Osteoblast (primary cell): ENCODE measurements around the gene MYLK. TPM values are rescaled to one million over a fixed set of nuclear protein-coding genes. Genes with fewer than 3 reads are reported as not detected.
"Not testable (repeated sequence)": the region's sequence is repeated elsewhere in the genome, so short reads cannot be mapped to it uniquely, and the experiment has no call there.

Experiments used
- DNase-seq: peaks from one replicate; pipeline ENCODE4 v3.0.0; 2011; ENCODE audit warnings: low spot score, mixed read lengths; ENCODE audit not compliant: insufficient read length; ENCODE audit errors: missing footprints
- H2AFZ ChIP-seq: 2 replicates; pipeline ENCODE4 v1.6.0; 2011; ENCODE audit warnings: mild to moderate bottlenecking, low read length
- H3K27ac ChIP-seq: 2 replicates; pipeline ENCODE4 v1.5.1; 2011; ENCODE audit warnings: mild to moderate bottlenecking, low read depth, low read length, moderate library complexity
- H3K27me3 ChIP-seq: 2 replicates; pipeline ENCODE4 v1.6.0; 2012; ENCODE audit warnings: mild to moderate bottlenecking, control low read depth, inconsistent platforms, low read length, moderate library complexity; ENCODE audit not compliant: insufficient read depth
- H3K36me3 ChIP-seq: 2 replicates; pipeline ENCODE4 v1.5.1; 2011; ENCODE audit warnings: mild to moderate bottlenecking, low read length, control low read depth, moderate library complexity; ENCODE audit not compliant: insufficient read depth
- H3K4me1 ChIP-seq: 2 replicates; pipeline ENCODE4 v1.5.1; 2011; ENCODE audit warnings: mild to moderate bottlenecking, low read length, control low read depth, moderate library complexity; ENCODE audit not compliant: insufficient read depth
- H3K4me2 ChIP-seq: 2 replicates; pipeline ENCODE4 v1.6.0; 2011; ENCODE audit warnings: mild to moderate bottlenecking, low read length; ENCODE audit not compliant: insufficient read depth
- H3K4me3 ChIP-seq: fragments of 200-600 bp; sonication (generic); 3 replicates; pipeline ENCODE4 v1.5.1; 2012; ENCODE audit warnings: mild to moderate bottlenecking, low read length, inconsistent platforms; ENCODE audit not compliant: insufficient read depth
- H3K79me2 ChIP-seq: 2 replicates; pipeline ENCODE4 v1.6.0; 2012; ENCODE audit warnings: mild to moderate bottlenecking, low read length, control low read depth, inconsistent platforms; ENCODE audit not compliant: insufficient read depth
- H3K9me3 ChIP-seq: 2 replicates; pipeline ENCODE4 v1.5.1; 2011; ENCODE audit warnings: low read depth, low read length, control low read depth
- H4K20me1 ChIP-seq: 2 replicates; pipeline ENCODE4 v1.6.0; 2012; ENCODE audit warnings: mild to moderate bottlenecking, low read length, control low read depth; ENCODE audit not compliant: insufficient read depth
- CTCF ChIP-seq: IDR thresholded peaks from 2 replicates; pipeline ENCODE4 v1.5.1; 2011; ENCODE audit warnings: mild to moderate bottlenecking, low read depth, low read length, moderate library complexity; ENCODE audit errors: extremely low read depth
- total RNA-seq: library from RNA; depleted of rRNA; stranded (reverse); fragments of >200 nt; gene quantifications from 2 replicates; pipeline ENCODE4 v1.2.3, GENCODE V29; 2012

The MYLK gene
- total RNA-seq, 1 donor: 268 TPM

DNA sequence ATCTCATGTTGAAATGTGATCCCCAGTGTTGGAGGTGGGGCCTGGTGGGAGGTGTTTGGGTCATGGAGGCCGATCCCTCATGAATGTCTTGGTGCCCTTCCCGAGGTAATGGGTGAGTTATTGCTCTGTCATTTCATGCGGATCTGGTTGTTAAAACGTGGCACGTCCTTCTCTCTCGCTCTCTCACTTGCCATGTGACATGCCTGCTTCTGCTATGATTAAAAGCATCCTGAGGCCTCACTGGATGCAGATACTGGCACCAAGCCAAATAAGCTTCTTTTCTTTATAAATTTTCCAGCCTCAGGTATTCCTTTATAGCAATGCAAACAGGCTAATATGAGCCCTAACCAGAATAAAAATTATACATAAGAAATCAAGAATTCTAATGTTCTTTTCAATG lies 267.5 kb downstream of the MYLK start:
- H3K27ac ChIP-seq: no peak overlapping the region
- peaks cover 23% of the 10 kb centered on the region for H3K4me1 ChIP-seq
- H3K36me3 ChIP-seq: peaks cover 76% of the 10 kb centered on the region
- H3K79me2 ChIP-seq: peaks cover 3% of the 10 kb centered on the region
- no peak overlapping the region for H3K4me2 ChIP-seq
- no peaks in the 10 kb centered on the region for H3K9me3 ChIP-seq
- no peak overlapping the region for H3K4me3 ChIP-seq
- H4K20me1 ChIP-seq: peaks cover 8% of the 10 kb centered on the region
- no peaks in the 10 kb centered on the region for H3K27me3 ChIP-seq
- no peak overlapping the region for H2AFZ ChIP-seq
- TF ChIP-seq CTCF: no peak
- no peak for DNase-seq

GRCh38 chr3:123613543-123613942 lies 270.6 kb downstream of the MYLK start:
- Histone ChIP-seq H3K4me3 (no peak overlapping the region), H3K9me3 (no peaks in the 10 kb centered on the region), H3K27ac (no peak overlapping the region), H4K20me1 (peaks cover 2% of the 10 kb centered on the region), H3K4me1 (peaks cover 6% of the 10 kb centered on the region), H2AFZ (no peak overlapping the region), H3K4me2 (no peak overlapping the region), H3K79me2 (peaks cover 4% of the 10 kb centered on the region), H3K36me3 (peaks cover 64% of the 10 kb centered on the region), H3K27me3 (no peaks in the 10 kb centered on the region)
- TF ChIP-seq CTCF: no peak
- no peak for DNase-seq

GRCh38 chr3:123611674-123612073 lies 272.5 kb downstream of the MYLK start:
- not testable (repeated sequence) for H3K27ac ChIP-seq, H3K9me3 ChIP-seq, H3K79me2 ChIP-seq, DNase-seq, H3K4me3 ChIP-seq, H3K4me2 ChIP-seq, H3K27me3 ChIP-seq, H4K20me1 ChIP-seq, H3K4me1 ChIP-seq, H2AFZ ChIP-seq
- H3K36me3 ChIP-seq: peaks cover 47% of the 10 kb centered on the region

DNA sequence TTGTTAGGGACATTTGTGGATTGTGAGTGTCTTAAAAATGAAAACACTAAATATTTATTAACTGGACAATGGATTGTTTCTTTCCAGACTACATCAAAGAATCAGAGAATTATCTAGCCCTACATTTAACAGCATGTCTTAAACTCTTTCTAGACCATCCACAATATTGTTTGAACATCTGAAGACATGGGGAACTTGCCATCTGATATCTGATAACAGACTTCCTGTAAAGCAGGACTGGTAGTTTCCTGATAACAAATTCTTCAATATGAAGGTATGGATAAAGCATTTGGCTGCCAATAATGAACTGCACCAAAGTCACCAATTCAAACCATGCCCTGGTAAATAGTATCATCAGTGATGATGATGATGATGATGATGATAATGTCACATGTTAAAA lies 273.1 kb downstream of the MYLK start:
- H3K4me1 ChIP-seq: peaks cover under 1% of the 10 kb centered on the region
- H4K20me1 ChIP-seq: no peaks in the 10 kb centered on the region
- no peaks in the 10 kb centered on the region for H3K27me3 ChIP-seq
- H3K79me2 ChIP-seq: peaks cover 3% of the 10 kb centered on the region
- H3K9me3 ChIP-seq: no peaks in the 10 kb centered on the region
- H3K36me3 ChIP-seq: peaks cover 42% of the 10 kb centered on the region
- H2AFZ ChIP-seq: no peak overlapping the region
- DNase-seq: no peak
- no peak overlapping the region for H3K4me3 ChIP-seq
- H3K27ac ChIP-seq: no peak overlapping the region
- no peak overlapping the region for H3K4me2 ChIP-seq
- TF ChIP-seq CTCF: no peak
